ENCODE measurements around the gene PDE4D.

Gene PDE4D

DNA sequence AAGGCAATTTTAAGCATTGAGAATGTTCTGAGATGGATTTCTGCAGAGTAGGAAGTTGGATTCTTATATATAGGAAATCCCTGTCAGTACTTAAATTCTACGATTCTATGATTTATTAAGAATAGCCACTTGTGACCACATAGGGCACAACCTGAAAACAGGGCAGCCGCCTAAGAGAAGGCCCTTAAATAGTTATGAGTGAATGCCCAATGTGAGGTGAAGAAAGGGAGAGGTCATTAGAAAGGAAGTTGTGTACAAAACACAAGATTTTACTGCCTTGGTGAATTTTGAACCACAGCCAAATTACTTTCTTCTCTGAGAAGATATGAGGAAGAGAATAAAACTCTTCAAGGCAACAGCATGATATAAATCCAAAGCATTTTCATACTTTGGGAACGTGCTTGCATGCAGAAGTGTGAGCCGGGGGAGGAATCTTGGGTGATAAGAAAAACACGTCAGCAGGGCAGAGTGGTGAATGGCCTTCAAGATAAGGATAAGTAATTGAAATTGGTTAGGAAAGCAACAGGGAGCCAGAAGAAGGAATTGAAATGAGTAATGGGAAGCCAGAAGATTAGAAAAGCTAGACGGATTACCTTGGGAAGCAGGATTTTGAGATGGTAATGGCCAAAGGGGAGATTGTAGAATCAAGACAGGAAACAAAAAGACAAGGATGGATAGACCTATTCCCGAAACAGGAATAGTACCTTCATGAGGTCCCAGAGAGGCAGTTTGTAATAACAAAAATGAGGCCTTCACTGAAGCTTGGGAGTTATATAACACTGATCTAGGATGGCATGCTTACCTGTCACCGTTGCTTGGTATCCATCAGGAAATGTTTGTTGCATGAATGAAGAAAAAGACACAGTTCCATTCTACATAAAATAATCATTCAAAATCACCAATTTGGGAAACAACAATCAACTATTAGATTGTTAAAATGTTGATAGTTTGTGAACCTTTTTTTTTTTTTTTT lies 244.3 kb downstream of the PDE4D start:
- no peak for DNase-seq

DNA sequence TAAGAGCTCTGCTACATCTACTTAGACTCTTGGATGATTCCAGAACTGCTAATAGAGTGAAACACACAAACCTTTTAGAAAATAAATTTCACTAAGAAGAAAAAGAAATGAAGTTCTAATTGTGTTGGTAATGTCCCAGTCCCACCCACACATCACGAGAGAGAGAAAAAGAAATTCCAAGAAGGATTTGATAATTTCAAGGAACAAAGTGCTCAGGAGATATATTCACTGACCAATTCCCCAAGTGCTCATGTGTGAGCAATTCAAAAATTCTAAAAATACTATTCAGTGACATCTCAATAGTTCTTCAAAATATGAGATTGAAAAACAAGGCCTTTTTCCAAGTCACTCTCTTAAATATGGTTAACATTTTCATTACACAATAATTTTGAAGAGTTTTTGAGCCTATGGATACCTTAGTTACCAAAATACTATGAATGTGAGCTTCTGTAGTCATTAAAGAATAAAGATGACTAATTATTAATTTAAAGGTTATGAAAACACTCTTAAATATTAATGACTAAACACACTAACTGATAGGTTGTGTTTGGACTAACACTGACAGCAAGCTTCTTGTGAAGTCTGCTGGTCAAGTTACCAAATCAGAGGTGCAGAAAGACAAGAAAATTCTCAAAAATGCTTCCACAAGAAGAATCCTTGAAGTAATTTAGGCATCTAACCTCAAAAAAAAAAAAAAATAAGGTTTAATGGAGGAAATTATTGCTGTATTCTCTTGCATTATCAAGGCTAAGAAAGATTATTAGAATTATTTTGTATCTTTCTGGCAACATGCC lies 245.3 kb downstream of the PDE4D start:
- no peak for DNase-seq

DNA sequence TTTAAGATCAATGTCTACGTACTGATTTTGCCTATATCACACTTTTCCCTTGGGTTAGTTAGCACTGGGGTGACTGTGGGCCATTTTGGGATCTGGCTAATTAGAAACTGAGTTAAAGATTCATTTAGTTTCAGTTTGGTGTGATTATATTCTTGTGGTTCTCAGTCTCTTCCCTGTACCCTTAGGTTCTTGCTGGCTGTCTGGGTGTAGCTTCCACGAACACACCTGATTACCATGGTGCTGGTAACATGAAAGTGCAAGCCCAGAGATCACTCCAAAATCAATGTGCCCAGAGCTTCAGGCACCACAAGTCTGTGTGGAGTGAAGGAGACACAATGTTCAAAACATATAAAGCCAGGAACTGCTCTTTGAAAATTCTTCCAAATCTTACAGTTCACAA lies 248.1 kb downstream of the PDE4D start:
- DNase-seq, result no peak

DNA sequence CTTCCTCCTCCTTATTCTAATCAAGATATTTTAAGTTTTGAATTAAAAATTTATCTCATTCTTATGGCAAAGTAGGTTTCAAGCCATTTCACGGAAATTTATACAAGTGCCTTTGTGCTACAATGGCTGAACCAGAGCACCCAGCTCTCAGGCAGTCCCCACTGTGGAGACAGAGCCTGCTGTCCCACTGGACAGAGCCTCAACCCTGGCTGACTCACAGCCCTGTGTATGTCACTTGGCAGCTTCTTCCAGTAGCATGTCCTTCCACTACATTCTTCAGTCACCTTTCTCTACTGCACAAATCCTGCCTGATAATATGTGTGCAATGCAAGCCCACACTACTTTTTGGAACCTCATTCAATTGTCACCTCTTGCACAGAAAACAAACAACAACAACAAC lies 253.1 kb downstream of the PDE4D start:
- DNase-seq, result no peak

DNA sequence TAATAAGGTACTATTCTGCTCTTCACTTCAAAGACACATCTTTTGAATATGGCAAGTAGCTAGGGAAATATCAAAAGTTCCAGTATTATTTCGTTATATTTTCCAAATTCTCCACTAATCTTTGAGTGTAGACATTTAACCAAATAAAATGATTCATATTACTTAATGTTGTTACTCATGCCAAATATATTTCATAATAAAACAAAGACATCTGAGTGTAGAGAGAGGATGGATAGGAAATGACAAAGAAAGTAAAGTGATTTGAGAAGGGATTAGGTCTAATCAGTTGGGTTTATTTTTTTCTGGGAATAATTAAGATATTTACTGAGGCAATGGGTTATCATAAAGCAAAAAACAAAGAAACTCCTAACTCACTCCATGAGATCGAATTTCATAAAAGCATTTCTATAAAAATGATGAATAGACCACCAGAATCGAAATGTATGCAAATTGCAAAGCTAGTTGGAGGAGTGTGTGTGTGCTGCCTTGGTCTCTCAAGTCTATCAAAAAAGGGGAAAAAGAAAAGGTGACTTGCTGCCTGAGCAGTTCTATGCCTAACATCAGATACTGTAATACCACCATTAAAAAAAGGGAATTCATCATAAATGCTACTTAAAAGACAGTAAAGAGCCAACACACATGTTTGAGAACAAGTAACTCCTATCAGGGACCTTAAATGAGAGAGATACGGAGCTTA lies 255.5 kb downstream of the PDE4D start:
- no peak for DNase-seq

DNA sequence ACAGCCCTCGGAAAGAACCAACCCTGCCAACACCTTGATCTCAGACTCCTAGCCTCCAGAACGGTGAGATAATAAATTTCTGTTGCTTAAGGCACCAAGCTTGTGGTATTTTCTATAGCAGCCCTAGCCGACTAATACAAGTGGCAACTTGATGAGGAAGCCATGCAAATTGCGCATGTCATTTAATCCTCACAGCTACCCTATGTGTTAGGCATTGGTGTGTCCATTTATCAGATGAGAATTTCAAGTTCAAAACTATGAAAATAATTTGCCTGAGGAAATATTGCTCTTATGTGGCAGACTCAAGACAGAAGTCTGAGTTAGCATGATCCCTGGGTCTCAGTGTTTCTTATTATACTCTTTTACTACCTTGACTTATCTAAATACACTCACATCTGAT lies 264.0 kb downstream of the PDE4D start:
- no peak for DNase-seq

DNA sequence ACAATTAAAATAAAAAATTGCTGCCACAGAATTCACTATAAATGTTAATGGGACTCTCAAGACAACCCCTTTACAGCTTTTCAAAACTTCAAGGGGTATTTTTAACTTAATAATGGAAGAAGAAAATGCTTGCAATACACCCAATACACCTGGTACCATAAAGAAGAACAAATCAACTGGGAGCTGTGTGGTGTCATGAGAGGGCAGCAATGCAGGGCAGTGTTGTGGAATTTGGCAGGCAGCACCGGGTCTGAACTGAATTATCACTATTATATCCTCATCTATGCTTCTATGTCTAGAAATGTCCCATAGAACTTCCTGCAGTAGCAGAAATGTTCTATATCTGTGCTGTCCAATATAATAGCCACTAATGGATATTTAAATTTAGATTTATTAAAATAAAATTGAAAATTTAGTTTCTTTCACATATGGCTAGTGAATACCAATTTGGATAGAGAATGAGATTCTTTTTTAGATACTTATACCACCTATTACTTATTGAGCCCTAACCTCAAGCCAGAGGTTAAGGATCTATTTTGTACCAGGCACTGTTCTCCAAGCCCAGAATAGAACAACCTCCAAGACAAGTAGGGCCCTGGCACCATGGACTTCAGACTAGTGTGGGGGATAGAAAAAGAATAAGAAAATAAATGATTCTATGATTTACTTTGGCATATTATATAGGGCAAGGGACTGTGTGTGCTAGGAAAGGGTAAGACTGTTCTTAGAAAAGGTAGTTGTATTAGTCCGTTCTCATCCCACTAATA lies 265.3 kb downstream of the PDE4D start:
- no peak for DNase-seq

DNA sequence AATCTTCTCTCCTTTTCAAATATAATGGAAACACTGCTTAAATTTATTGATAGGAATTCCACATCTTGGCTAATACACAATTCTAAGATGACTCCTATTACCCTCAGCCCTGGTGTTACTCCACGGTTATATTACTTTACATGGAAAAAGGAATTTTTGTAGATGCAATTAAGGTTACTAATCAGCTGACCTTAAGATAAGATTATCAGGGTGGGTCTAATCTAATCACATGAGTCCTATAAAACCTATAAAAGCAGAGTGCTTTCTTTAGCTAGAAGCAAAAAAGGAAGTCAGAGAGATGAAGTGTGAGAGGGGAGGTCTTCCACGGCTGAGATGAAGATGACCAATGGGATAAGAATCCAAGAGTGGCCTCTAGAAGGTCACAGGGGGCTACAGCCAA lies 268.6 kb downstream of the PDE4D start:
- DNase-seq, result no peak

DNA sequence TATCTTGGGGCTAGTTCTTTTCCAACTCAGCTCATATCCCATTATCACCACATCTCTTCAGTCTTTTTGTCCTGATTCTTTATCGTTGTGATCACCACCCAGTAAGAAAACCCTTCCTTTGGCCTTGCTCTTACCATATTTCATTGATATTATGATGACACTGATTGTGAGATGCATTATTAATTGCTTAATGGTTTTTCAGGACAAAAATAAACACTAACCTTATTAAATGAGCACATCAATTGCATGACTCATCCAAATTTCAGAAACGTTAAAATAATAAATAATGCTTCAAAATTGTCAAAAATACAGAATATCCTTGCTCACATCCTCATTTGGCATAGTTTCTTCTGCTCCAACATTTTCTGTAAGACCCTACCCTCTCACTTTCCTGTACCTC lies 270.7 kb downstream of the PDE4D start:
- DNase-seq, result no peak

DNA sequence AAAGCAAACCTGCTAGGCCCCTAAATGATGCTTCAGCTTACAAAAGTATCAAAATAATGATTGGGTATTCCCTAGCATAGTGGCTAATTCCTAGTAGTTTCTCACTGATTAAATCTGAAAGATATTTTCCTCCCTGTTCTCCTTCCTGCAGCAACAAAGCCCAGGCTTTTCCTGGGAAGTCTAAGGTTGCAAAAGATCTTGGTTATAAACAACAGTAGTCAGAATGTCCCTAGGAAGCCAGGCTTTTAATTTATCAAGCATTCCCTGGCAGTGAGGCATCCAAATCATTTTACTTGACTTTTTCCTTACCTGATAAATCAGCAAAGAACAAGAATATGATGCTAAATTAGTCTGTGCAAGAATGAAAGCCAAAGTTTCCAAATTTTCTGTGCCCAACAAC lies 272.0 kb downstream of the PDE4D start:
- no peak for DNase-seq

DNA sequence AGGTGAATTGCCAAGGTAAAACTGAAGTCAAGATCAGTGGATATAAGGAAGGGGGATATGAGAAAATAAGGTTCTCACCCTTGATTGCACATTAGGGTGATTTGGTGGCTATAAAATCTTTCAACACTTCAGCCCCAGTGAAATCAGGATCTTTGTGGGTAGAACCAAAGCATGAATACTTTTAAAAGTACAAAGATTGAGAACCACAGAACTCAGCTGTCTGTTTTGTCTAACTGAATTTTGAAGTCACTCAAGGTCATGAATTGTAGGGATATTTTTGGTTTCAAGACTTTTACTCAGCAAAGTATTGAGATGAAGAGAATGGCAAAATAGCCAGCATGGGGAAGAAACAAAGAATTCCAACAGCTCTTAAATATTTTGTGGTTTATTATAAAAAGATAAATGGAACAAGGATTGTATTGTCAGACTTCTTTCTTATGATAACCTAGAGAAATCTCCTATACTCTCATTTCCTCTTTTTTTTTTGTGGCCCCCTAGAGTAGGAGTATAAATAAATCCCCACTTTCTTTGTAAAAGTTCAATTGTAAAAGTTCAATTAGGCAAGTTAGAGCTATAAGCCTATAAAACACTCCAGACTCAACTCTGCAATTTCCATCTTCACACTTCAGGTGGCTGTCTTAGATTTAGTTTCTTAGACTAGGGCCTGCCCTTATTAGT lies 272.9 kb downstream of the PDE4D start:
- no peak for DNase-seq

DNA sequence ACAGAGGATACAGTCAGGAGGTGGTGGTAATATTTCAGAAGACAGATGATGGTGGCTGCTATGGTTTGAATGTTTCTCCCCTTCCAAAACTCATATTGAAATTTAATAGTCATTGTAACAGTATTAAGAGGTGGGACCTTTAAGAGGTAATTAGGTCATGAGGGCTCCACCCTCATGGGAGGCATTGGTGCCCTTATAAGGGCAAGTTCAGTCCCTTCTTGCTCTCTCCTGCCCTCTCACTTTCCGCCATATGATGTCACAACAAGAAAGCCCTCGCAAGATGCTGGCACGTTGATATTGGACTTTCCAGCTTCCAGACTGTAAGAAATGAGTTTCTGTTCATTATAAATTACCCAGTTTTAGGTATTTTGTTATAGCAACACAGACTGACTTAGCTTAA lies 274.9 kb downstream of the PDE4D start:
- no peak for DNase-seq

DNA sequence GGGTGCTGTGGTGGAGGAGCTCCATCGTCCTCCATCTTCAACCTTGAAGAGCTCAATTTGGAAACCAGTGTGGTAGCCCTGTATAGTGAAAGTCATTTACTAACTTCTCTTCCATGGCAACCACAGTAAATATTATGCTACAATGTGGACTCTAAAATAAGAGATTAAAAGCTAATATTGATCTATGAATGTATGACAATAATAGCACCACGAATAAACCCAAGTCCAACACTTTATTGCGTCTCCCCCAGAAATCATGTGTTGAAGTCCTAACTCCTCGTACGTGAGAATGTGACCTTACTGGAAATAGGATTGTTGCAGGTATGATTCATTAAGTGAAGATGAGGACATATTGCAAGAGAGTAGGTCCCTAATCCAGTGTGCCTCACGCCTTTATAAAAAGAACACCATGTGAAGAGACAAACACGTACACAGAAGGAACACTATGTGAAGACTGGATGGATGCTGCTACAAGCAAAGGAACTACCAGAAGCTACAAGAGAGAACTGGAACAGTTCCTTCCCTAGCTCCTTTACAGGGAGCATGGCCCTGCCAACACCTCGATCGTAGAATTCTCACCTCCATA lies 276.2 kb downstream of the PDE4D start:
- DNase-seq, result no peak

DNA sequence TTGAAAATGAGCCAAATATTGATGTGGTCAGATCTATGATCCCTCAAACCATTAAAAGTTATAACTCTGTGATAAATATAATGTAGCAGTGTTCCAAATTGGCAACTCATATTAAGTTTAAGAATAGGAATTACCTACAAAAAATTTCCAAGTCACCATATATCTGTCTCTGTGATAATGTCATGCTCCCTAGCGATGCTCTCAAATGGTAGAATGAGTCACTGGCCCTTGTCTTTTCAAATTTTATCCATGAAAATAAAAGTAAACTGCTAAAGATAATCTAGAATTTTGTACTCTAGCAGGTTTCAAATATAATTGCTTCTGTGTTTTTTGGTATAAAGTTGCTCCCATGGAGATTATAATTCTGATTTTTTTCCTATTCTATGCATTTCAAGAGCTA lies 277.1 kb downstream of the PDE4D start:
- no peak for DNase-seq

DNA sequence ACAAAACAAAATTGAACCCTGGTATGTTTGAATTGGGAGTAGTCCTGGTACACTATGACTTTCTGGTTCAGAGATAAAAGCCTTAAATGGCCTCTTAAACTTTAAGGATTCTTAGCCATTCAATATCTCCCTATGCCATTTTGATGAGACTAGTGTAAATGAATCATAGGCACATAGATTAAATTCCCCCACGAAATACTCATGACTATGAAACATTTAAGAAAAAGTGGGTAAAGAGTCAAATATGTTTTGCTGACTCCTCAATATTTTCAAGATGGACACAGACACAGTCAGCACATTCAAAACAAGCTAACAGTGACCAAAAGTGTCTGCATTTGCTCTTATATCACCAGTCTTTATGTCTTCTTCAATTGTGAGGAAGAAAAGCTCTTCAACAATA lies 278.3 kb downstream of the PDE4D start:
- no peak for DNase-seq

DNA sequence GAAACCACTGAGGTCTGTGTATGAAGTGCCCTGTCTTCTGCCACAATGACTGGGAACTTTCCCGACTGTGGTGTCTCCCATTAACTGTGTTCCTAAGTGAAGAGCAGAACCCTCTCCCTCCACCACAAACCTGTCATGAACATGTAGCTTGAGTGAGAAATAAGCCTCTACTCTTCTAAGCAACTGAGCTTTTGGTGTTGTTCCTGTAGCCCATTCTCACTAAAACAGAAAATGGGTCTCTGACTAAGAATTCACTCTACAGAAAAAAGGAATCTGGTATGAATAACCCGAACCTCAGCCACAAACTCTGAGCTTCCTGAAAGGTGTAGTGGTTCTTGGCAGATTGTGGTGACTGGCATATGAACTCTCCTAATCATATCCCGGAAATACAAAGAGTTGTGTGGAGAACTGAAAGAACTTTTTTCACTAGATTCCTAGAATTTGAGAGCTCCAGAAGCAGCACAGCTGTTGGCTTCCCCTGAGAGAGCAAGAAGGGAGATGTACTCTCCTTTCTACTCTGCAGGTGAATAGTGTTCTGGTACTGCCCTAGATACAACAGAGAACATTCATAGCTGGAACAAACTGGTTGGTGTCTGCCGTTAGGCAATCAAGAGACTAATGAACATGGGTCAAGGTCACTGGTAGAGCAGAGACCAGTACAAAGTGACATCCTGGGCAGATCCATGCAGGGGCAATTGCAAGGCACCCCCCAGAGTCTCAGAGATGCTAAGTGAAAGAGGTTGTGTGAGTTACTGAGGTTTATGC lies 283.8 kb downstream of the PDE4D start:
- no peak for DNase-seq

DNA sequence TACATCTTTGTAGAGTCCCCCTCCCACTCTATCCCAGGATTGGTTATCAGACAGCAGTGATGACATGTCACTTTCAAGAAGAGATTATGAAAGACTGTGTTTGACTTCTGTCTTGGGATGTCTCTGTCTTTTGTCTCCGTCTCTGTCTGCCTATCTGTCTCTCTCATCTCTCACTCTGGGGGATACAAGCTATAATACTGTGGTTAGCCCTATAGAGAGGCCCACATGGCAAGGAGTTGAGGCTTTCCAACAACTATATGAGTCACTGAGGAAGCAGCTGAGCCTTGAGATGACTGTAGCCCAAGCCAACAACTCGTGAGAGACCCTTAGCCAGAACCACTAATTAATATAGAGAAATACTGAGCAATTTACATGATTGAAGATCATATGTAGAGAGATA lies 284.8 kb downstream of the PDE4D start:
- no peak for DNase-seq

DNA sequence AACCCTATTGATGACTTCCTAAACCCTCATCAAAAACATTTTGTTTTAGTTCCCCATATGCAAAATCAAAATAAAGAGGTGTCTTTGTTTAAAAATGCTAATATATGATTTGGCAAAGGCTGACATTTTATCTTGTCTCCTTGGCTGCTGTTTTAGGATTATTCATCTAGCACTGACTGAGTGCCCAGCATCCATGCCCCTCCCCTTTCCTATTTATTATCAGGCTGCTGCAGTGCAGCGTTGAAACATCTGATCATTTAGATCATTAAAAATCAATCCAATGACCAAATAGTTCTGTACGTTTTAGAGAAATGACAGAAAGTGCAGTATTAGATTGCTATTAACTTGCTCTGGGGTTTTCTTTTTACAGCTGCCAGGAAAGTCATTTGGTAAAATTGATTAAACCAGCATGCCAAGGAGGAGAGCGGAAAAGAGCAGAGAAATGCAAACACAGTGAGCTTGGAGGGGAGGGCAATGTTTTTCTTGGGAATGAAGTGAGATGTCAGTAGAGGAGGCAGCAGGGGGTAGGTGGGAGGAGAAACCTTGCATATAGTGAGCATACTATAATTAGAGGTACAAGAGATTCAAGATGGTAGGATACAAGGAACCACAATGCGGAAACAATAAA lies 286.3 kb downstream of the PDE4D start:
- DNase-seq, result peak; percentile 10

DNA sequence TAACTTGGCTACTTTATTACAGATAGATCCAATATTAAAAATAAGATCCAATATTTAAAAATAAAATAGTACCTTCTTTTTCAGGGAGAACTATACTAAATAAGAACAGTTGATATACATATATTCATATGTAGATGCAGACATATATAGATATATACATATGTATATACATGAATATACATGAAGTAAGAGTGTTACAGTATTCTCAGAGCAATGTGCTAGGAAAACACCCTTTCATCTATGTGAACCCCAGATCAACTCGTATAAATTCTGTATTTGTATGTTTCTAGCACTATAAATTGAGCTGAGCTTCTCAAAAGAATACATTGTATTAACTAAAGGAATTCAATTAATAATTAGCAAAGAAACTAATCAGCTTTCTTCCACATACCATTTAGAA lies 287.6 kb downstream of the PDE4D start:
- no peak for DNase-seq

DNA sequence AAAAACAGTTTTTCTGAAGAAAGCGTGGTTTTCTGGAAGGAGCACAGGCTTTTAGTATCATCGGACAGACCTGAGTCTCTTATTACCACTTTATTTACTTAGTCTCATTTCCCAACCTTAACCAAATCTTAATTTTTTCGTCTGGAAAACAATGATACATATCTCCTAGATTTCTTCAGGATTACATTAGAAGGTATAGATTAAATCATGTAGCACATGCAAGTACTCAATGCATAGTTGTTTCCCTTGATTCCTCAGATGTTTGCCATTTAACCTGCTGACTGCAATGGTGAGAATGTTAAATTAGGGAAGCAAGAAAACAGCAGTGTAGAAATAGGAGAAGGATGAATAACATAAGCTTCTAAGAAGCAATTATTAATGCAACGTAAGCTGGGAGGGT lies 289.4 kb downstream of the PDE4D start:
- DNase-seq, result no peak
